ENCODE results near the gene GATA6.

Gene GATA6

GRCh38 chr18:22230471-22230945, 61.1 kb downstream of the GATA6 start:
- in situ Hi-C loops (cut with MboI; ENCODE audit: low sequenced_read_pairs), result no loop called here

- in situ Hi-C loops (cut with MboI; ENCODE audit: low sequenced_read_pairs), result no loop called here
These were observed 63.9 kb downstream of the GATA6 start for GRCh38 chr18:22233266-22233665.

DNA sequence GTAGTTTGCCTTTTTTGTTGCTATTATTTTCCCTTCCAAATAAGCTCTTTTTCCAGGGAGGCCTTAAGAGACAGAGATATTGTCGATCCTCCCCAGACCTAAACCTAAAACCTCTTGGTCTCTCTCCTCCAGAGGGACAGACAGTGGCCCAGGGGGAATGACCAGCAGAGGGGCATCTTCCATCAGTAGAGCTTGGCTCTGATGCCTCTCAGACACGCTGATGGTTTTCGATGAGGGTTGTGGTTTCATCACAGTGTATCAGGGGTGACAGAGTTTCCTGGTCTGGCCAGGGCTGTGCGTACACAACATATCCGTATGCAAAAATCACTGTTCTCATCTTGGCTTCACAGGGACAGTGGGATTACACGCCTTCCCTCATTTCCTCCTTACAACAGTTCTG, 68.6 kb downstream of the GATA6 start:
- in situ Hi-C loops (cut with MboI; ENCODE audit: low sequenced_read_pairs), result no loop called here

- in situ Hi-C loops (cut with MboI; ENCODE audit: low sequenced_read_pairs), result no loop called here
These were observed 69.3 kb downstream of the GATA6 start for GRCh38 chr18:22238681-22239080.

- in situ Hi-C loops (cut with MboI; ENCODE audit: low sequenced_read_pairs), result no loop called here
These were observed 72.6 kb downstream of the GATA6 start for GRCh38 chr18:22241921-22242361.

DNA sequence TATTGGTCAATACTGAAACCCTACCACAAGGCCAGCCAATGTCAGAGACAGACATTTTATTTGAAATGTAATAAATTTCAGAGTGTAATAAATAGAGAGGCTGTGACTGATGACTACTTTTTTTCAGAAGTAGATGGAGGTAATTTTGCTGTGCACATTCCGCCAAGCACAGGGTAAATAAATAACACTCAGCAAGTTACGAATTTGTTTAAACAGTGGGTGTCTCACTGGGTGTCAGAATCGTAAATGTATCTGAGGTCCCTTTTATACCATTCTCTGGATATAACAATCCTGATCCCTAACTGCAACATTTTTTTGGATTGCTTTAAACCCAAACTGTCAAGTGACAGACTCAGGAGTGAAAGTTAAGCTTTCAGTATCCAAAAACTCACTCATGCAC, 74.1 kb downstream of the GATA6 start:
- in situ Hi-C loops (cut with MboI; ENCODE audit: low sequenced_read_pairs), result no loop called here

DNA sequence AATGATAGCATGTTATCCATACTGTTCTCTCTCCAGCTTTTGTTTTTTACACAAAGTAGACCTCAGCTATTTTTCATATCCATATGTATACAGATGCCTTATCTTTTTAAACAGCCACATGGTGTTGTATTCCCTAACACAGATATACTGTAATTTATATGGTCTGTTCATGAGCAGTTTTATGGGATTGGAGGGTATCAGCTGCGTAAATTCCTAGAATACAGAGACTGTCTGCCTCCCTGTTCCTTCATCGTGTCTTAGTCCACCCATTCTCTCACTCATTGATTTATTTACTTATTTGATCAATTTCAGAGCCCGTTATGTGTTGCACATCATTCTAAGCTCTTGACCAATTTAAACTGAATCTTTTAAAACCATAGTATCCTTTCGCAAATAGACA, 80.6 kb downstream of the GATA6 start:
- in situ Hi-C loops (cut with MboI; ENCODE audit: low sequenced_read_pairs), result no loop called here

DNA sequence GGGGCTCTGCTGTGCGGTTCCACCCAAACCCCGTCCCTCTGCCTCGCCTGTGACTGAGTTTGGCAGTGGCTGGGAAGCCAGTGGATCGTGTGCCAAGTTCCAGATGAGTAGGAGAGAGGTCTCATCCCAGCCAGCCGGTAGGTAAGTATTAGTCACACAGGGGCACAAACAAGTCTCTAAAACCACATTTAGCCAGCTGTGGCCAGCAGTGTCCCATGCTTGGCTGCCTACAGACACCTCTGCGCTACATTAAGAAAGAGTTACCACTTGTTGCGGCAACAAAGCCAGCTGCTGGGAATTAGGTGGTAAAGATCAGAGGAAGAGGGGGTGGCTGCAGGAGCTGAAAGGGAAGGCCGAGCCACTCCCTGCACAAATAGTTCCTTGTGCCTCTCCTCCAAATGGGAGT, 81.2 kb downstream of the GATA6 start:
- in situ Hi-C loops (cut with MboI; ENCODE audit: low sequenced_read_pairs), result no loop called here

All from HL-60/S4 treated with retinoic acid at 250 ng/mL for 4 days and 3 days (cell line).